Ascending aorta (tissue), 2 donors: ENCODE results near the gene MRPL17. TPM values are rescaled to one million over a fixed set of nuclear protein-coding genes. Genes with fewer than 3 reads are reported as not detected.
A peak's percentile ranks its signal among the peaks of the same experiment; 100 is the strongest.
"Not testable (repeated sequence)": the region's sequence is repeated elsewhere in the genome, so short reads cannot be mapped to it uniquely, and the experiment has no call there.

Source experiments
- DNase-seq, 2 donors: peaks; one replicate each; pipeline ENCODE4 v3.0.0-alpha.2; 2019; ENCODE audit warnings: low spot score in 2 of 2
- H3K27ac ChIP-seq, 2 donors: fragments of 200-600 bp; sonication (generic); one replicate each; pipeline ENCODE4 v1.5.1; 2016 to 2017; ENCODE audit warnings: mild to moderate bottlenecking in 1 of 2
- H3K27me3 ChIP-seq: fragments of 200-600 bp; sonication (generic); one replicate; pipeline ENCODE4 v1.5.1; 2017
- H3K36me3 ChIP-seq, 2 donors: fragments of 200-600 bp; sonication (generic); one replicate each; pipeline ENCODE4 v1.5.1; 2016
- H3K4me1 ChIP-seq, 2 donors: fragments of 200-600 bp; sonication (generic); one replicate each; pipeline ENCODE4 v1.5.1; 2016 to 2017; ENCODE audit warnings: mild to moderate bottlenecking in 1 of 2
- H3K4me3 ChIP-seq, 2 donors: fragments of 200-600 bp; sonication (generic); one replicate each; pipeline ENCODE4 v1.5.1; 2016 to 2017; ENCODE audit warnings: mild to moderate bottlenecking in 1 of 2
- H3K9me3 ChIP-seq, 2 donors: fragments of 200-600 bp; sonication (generic); one replicate each; pipeline ENCODE4 v1.5.1; 2016
- intact Hi-C: fragments of 100-400 bp; cut with DNase I; formaldehyde crosslinking; loops from one replicate; pipeline ENCODE4 v1.15.1; 2023
- total RNA-seq: library from RNA; depleted of rRNA; stranded (reverse); fragments of >200 nt; gene quantifications from one replicate; pipeline ENCODE4 v1.1.0, GENCODE V29; 2016
- TF ChIP-seq, protein P1 (sequence below), 3 experiments: fragments of 200-600 bp in 2 of 3; fragments of 450-650 bp in 1 of 3; sonication (generic) in 2 of 3; IDR thresholded peaks; one replicate each; pipeline ENCODE4 v1.5.1; 2016 to 2019; ENCODE audit warnings: antibody characterized with exemption in 3 of 3, mild to moderate bottlenecking in 1 of 3, moderate library complexity in 1 of 3

The MRPL17 gene
- total RNA-seq, 1 donor from 2014 or later: 12.9 TPM

GRCh38 chr11:6687876-6688275, 4.7 kb upstream of the MRPL17 start:
- intact Hi-C loops: loop anchor here (10.0 kb wide), 1 partner anchor 993 kb away; no protein-coding TSS in a partner anchor
- Histone ChIP-seq H3K27me3 (no peaks in the 10 kb centered on the region), H3K27ac (no peak overlapping the region), H3K4me3 (no peak overlapping the region), H3K36me3 (no peaks in the 10 kb centered on the region), H3K9me3 (no peaks in the 10 kb centered on the region), H3K4me1 (peaks cover 0 to 2% of the 10 kb centered on the region in 2 donors)
- no peak for DNase-seq
- TF ChIP-seq, protein P1, sequence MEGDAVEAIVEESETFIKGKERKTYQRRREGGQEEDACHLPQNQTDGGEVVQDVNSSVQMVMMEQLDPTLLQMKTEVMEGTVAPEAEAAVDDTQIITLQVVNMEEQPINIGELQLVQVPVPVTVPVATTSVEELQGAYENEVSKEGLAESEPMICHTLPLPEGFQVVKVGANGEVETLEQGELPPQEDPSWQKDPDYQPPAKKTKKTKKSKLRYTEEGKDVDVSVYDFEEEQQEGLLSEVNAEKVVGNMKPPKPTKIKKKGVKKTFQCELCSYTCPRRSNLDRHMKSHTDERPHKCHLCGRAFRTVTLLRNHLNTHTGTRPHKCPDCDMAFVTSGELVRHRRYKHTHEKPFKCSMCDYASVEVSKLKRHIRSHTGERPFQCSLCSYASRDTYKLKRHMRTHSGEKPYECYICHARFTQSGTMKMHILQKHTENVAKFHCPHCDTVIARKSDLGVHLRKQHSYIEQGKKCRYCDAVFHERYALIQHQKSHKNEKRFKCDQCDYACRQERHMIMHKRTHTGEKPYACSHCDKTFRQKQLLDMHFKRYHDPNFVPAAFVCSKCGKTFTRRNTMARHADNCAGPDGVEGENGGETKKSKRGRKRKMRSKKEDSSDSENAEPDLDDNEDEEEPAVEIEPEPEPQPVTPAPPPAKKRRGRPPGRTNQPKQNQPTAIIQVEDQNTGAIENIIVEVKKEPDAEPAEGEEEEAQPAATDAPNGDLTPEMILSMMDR (IDR thresholded peaks at IDR 0.05): no peak

GRCh38 chr11:6686006-6686405, 2.9 kb upstream of the MRPL17 start:
- TF ChIP-seq, protein P1 (IDR thresholded peaks at IDR 0.05): no peak
- Histone ChIP-seq H3K27me3 (no peaks in the 10 kb centered on the region), H3K27ac (no peak overlapping the region), H3K36me3 (peaks cover 0 to 1% of the 10 kb centered on the region in 2 donors), H3K4me3 (no peak overlapping the region), H3K9me3 (no peaks in the 10 kb centered on the region), H3K4me1 (peaks cover 0 to 9% of the 10 kb centered on the region in 2 donors)
- intact Hi-C loops: loop anchor here (10.0 kb wide), 1 partner anchor 991 kb away; no protein-coding TSS in a partner anchor
- no peak for DNase-seq

DNA sequence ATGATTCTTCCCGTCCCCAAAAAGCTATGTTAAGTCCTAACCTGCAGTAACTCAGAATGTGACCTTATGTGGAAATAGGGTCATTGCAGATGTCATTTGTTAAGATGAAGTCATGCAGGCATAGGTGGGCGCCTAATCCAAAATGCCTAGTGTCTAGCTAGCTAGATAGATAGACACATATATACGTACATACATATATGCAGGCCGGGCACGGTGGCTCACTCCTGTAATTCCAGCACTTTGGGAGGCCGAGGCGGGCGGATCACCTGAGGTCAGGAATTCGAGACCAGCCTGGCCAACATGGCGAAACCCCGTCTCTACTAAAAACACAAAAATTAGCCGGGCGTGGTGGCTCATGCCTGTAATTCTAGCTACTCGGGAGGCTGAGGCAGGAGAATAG, 928 bp upstream of the MRPL17 start:
- intact Hi-C loops: loop anchor here (5.0 to 10.0 kb wide), 4 partner anchors 152 to 989 kb away; partner anchors contain the start of genes SMPD1 and TRIM3
- H3K9me3 ChIP-seq, H3K36me3 ChIP-seq, H3K27me3 ChIP-seq, H3K4me1 ChIP-seq, DNase-seq: not testable (repeated sequence)
- H3K27ac ChIP-seq: peak overlapping the region; percentile 80 to 93
- peak overlapping the region; percentile 81 to 90 for H3K4me3 ChIP-seq

DNA sequence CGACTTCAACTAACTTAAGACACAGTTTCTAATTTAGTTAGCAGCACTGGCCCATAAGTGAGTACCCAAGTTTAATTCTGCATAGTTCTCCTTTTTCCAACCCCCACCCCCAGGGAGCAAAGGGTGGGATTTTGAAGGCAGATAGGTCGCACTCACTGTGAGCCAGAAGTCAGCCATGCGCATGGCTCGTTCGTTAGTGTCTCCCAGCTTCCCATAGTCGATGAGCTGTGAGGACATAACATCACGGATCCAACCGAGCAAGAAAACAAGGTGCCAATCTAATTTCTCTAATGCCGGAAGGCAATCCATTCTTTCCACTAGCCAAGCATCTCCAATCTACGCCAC, 577 bp downstream of the MRPL17 start:
- Histone ChIP-seq H3K27ac (peak overlapping the region; percentile 80 to 93), H3K4me3 (peak overlapping the region; percentile 81 to 90), H3K36me3 (peaks cover 0 to 7% of the 10 kb centered on the region in 2 donors), H3K9me3 (no peaks in the 10 kb centered on the region), H3K27me3 (no peaks in the 10 kb centered on the region), H3K4me1 (peaks cover 0 to 9% of the 10 kb centered on the region in 2 donors)
- DNase-seq: no peak
- intact Hi-C loops: loop anchor here (5.0 to 10.0 kb wide), 4 partner anchors 150 to 988 kb away; partner anchors contain the start of genes SMPD1 and TRIM3
- TF ChIP-seq, protein P1 (IDR thresholded peaks at IDR 0.05): no peak

GRCh38 chr11:6681949-6682348, 1.2 kb downstream of the MRPL17 start:
- H3K4me3 ChIP-seq: peak overlapping the region; percentile 81 to 90
- peaks cover 0 to 9% of the 10 kb centered on the region in 2 donors for H3K4me1 ChIP-seq
- H3K27ac ChIP-seq: peak overlapping the region in 1 of 2 donors; percentile 80
- H3K9me3 ChIP-seq: no peaks in the 10 kb centered on the region
- no peak for DNase-seq
- intact Hi-C loops: loop anchor here (5.0 to 10.0 kb wide), 4 partner anchors 150 to 987 kb away; partner anchors contain the start of genes SMPD1 and TRIM3
- TF ChIP-seq, protein P1 (IDR thresholded peaks at IDR 0.05): no peak
- no peaks in the 10 kb centered on the region for H3K27me3 ChIP-seq
- peaks cover 0 to 7% of the 10 kb centered on the region in 2 donors for H3K36me3 ChIP-seq

- no peaks in the 10 kb centered on the region for H3K27me3 ChIP-seq
- TF ChIP-seq, protein P1 (IDR thresholded peaks at IDR 0.05): no peak
- peaks cover 0 to 9% of the 10 kb centered on the region in 2 donors for H3K4me1 ChIP-seq
- intact Hi-C loops: loop anchor here (5.0 to 10.0 kb wide), 4 partner anchors 149 to 987 kb away; partner anchors contain the start of genes SMPD1 and TRIM3
- peaks cover 0 to 7% of the 10 kb centered on the region in 2 donors for H3K36me3 ChIP-seq
- H3K9me3 ChIP-seq: no peaks in the 10 kb centered on the region
- no peak for DNase-seq
- peak overlapping the region in 1 of 2 donors; percentile 90 for H3K4me3 ChIP-seq
- H3K27ac ChIP-seq: no peak overlapping the region
Measured at GRCh38 chr11:6681505-6681904, 1.6 kb downstream of the MRPL17 start.
